Mucosa of descending colon (tissue), 3 donors: Measurements from ENCODE around the gene RXRG. TPM values are rescaled to one million over a fixed set of nuclear protein-coding genes. Genes with fewer than 3 reads are reported as not detected.
"Not testable (repeated sequence)": the region's sequence is repeated elsewhere in the genome, so short reads cannot be mapped to it uniquely, and the experiment has no call there.

ENCODE experiments used
- ATAC-seq: fragments of 200-7000 bp; cut with Tn5 transposase; one replicate; pipeline ENCODE4 v1.9.1; 2020; ENCODE audit warnings: mild to moderate bottlenecking, moderate library complexity
- DNase-seq, 3 donors: peaks; one replicate each; pipeline ENCODE4 v3.0.0-alpha.2; 2020
- H3K36me3 ChIP-seq: fragments of 200-600 bp; one replicate; pipeline ENCODE4 v1.8.0; 2021; ENCODE audit warnings: low read depth, mild to moderate bottlenecking
- H3K4me1 ChIP-seq: fragments of 200-600 bp; one replicate; pipeline ENCODE4 v1.8.0; 2021; ENCODE audit warnings: low read depth, mild to moderate bottlenecking
- H3K4me3 ChIP-seq: fragments of 200-600 bp; one replicate; pipeline ENCODE4 v1.8.0; 2021; ENCODE audit warnings: mild to moderate bottlenecking
- H3K9me3 ChIP-seq: fragments of 200-600 bp; one replicate; pipeline ENCODE4 v1.8.0; 2021; ENCODE audit warnings: mild to moderate bottlenecking
- CTCF ChIP-seq: fragments of 200-600 bp; IDR thresholded peaks from one replicate; pipeline ENCODE4 v1.8.0; 2022; ENCODE audit warnings: antibody characterized with exemption, mild to moderate bottlenecking
- intact Hi-C, 2 donors: fragments of 100-400 bp; cut with DNase I in 1 of 2; cut with micrococcal nuclease in 1 of 2; formaldehyde crosslinking; loops; one replicate each; pipeline versions ENCODE4 v1.11.0 to v1.11.1; 2022; cut with DNase I, micrococcal nuclease
- total RNA-seq, 3 donors: library from RNA; stranded (reverse); fragmentation: NEBNext Ultra II Directional in 2 of 3; extraction: Animal tissue kit (Norgen Biotek cat#: 25700) in 2 of 3; gene quantifications; one replicate each; pipeline versions ENCODE4 v1.2.1 to v1.2.4, GENCODE V29; 2021 to 2023
- donor health status: DM: no; HTN: no; CAD: no; lungs with moderate emphysema.
- donor health status: DM: no; HTN: no; CAD: no.
- donor health status: DM: no; HTN: yes; CAD: no.

The RXRG gene
- total RNA-seq, 3 donors from 2014 or later, result 0.29 to 1.8 (median 1.1) TPM

DNA sequence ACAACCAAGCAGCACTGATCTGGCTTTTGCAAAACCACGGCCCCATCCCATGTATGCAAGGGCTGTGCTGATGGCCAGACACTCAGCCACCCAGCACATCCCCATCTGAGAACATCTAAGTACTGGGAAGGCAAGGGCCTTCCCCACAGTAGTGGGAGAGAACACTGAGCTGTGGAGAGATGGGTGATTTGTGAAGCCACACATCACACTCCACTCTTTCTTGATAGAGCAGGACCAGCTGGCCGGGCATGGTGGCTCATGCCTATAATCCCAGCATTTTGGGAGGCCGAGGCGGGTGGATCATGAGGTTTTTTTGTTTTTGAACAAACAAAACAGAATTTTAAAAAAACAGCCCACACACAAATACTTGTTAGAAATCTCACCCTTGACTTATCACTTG lies 28.2 kb upstream of the RXRG start:
- Histone ChIP-seq H3K9me3 (no peaks in the 10 kb centered on the region), H3K4me3 (no peak overlapping the region), H3K4me1 (no peaks in the 10 kb centered on the region), H3K36me3 (no peaks in the 10 kb centered on the region)
- DNase-seq, result no peak
- TF ChIP-seq CTCF, result no peak
- no peak for ATAC-seq
- intact Hi-C loops, result no loop called here

GRCh38 chr1:165468726-165469249 lies 23.9 kb upstream of the RXRG start:
- no peak for TF ChIP-seq CTCF
- Histone ChIP-seq H3K4me1 (no peaks in the 10 kb centered on the region), H3K36me3 (no peaks in the 10 kb centered on the region), H3K4me3 (no peak overlapping the region), H3K9me3 (no peaks in the 10 kb centered on the region)
- no peak for ATAC-seq
- DNase-seq, result no peak
- intact Hi-C loops, result no loop called here

DNA sequence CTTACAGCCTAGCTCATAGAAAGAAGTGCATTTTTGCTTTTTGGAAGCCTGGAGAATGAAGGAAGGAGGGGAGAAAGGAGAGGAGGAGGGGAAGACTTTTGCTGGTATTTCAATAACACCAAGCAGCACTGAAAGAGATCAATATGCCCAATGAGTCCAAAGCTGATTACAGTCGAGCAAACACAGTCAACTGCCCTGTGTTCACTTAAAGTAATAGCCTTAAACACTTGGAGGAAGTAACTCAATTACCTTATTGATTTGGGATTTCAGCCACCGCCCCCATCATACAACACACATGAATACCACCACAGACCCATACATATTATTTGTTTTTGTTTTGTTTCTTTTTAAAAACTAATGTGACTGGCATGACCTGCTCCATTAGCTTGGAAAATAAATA lies 23.3 kb upstream of the RXRG start:
- no peak for TF ChIP-seq CTCF
- ATAC-seq (no peak), DNase-seq (no peak)
- intact Hi-C loops, result no loop called here
- Histone ChIP-seq H3K4me1 (no peaks in the 10 kb centered on the region), H3K9me3 (no peaks in the 10 kb centered on the region), H3K4me3 (no peak overlapping the region), H3K36me3 (no peaks in the 10 kb centered on the region)

GRCh38 chr1:165467706-165468105 lies 22.8 kb upstream of the RXRG start:
- no peaks in the 10 kb centered on the region for H3K36me3 ChIP-seq
- intact Hi-C loops, result no loop called here
- ATAC-seq (no peak), DNase-seq (no peak)
- TF ChIP-seq CTCF, result no peak
- no peaks in the 10 kb centered on the region for H3K4me1 ChIP-seq
- H3K9me3 ChIP-seq, result no peaks in the 10 kb centered on the region
- H3K4me3 ChIP-seq, result no peak overlapping the region

DNA sequence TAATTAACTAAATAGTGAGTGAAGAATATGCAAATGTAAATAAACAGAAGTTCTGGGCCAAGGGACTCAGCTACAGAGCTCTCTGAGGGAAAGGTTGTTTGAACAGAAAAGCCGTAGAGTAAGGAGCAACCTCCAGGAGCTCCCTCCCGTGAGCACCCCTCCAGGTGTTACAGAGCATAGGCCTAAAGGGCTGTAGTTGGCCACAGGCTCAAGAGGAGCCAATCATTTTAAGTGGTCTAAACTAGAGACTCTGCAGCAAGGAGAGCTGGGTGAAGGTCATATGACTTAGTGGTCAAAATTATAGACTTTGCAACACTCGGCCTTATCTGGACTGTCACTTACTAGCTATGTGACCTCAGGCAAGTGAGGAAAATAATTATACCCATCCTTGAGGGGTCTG lies 19.1 kb upstream of the RXRG start:
- ATAC-seq (no peak), DNase-seq (no peak)
- H3K4me3 ChIP-seq, result no peak overlapping the region
- H3K9me3 ChIP-seq, result no peaks in the 10 kb centered on the region
- H3K36me3 ChIP-seq, result no peaks in the 10 kb centered on the region
- H3K4me1 ChIP-seq, result no peaks in the 10 kb centered on the region
- no peak for TF ChIP-seq CTCF
- intact Hi-C loops, result no loop called here

DNA sequence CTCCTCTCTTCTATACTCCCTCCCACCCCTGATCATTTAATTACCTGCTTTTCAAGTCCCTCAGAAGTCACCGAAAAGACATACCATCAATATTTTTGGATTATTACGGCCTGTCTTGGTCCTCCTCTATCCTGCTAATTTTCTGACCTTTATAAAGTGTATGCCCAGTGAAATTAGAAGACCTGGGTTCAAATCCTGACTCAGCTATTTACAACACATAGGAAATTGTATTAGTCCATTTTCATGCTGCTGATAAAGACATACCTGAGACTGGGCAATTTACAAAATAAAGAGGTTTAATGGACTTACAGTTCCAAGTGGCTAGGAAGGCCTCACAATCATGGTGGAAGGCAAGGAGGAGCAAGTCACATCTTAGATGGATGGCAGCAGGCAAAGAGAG lies 14.8 kb upstream of the RXRG start:
- ATAC-seq, H3K36me3 ChIP-seq, H3K9me3 ChIP-seq, H3K4me3 ChIP-seq, DNase-seq, H3K4me1 ChIP-seq, intact Hi-C loops: not testable (repeated sequence)
